Measurements from ENCODE around the gene CTU2. TPM values are rescaled to one million over a fixed set of nuclear protein-coding genes. Genes with fewer than 3 reads are reported as not detected.

The CTU2 gene
- total and polyA plus RNA-seq, 2 of the 8 experiments (the other 6 are each of a cell fraction or from before 2014, with no cell fraction given), result 32.7 to 42.9 TPM

GRCh38 chr16:88726408-88726749 is 20.1 kb downstream of the CTU2 start:
- Histone ChIP-seq H3K36me3 (ENCODE audit: control insufficient read depth in 2 of 4, insufficient read depth in 4 of 4, low read length in 3 of 4) (peaks cover 0 to 22% (median 2%) of the 10 kb centered on the region in 4 experiments; a peak in 4 of 8 replicates), H2BK20ac (ENCODE audit: low read length) (no peak overlapping the region), H3K27ac (ENCODE audit: low read depth, low read length) (no peak overlapping the region), H3K27me3 (replicated peaks in 1 of 4; ENCODE audit: control insufficient read depth in 3 of 4, extremely low read depth in 1 of 4, insufficient read depth in 3 of 4, low read length in 3 of 4) (no peaks in the 10 kb centered on the region), H2BK12ac (ENCODE audit: low read depth, low read length) (no peak overlapping the region), H4K91ac (replicated peaks; ENCODE audit: insufficient read length, low read length) (no peak overlapping the region), H3K18ac (ENCODE audit: extremely low read depth, low read length) (no peak overlapping the region), H3K9ac (replicated peaks in 1 of 4; ENCODE audit: extremely low read depth in 1 of 4, low read depth in 3 of 4, low read length in 3 of 4) (no peak overlapping the region), H3K4me3 (ENCODE audit: extremely low read depth in 1 of 4, insufficient read depth in 2 of 4, low read depth in 3 of 4, low read length in 4 of 4) (no peak overlapping the region), H3K4ac (replicated peaks; ENCODE audit: insufficient read length, low read depth, low read length) (no peak overlapping the region), H2BK120ac (replicated peaks; ENCODE audit: low read depth, low read length) (no peak overlapping the region), H4K20me1 (replicated peaks in 1 of 2; ENCODE audit: control insufficient read depth in 1 of 2, insufficient read depth in 2 of 2, low read length in 2 of 2) (peaks cover 0 to 8% of the 10 kb centered on the region in 2 experiments), H3K79me2 (ENCODE audit: control insufficient read depth in 1 of 2, insufficient read depth in 2 of 2, low read length in 2 of 2) (no peaks in the 10 kb centered on the region), H3K56ac (replicated peaks; ENCODE audit: insufficient read length, low read depth, low read length) (no peak overlapping the region), H2AK5ac (ENCODE audit: low read depth, low read length) (no peak overlapping the region), H2BK5ac (ENCODE audit: low read depth, low read length) (no peak overlapping the region), H3K23me2 (ENCODE audit: low read depth, low read length) (no peaks in the 10 kb centered on the region), H3K4me2 (ENCODE audit: insufficient read depth in 1 of 2, low read depth in 2 of 2, low read length in 2 of 2) (no peak overlapping the region), H3K9me3 (ENCODE audit: insufficient read depth in 2 of 2, low read depth in 1 of 2, low read length in 1 of 2) (no peaks in the 10 kb centered on the region), H4K5ac (ENCODE audit: insufficient read length, low read depth, low read length) (no peak overlapping the region), H3K14ac (ENCODE audit: insufficient read length) (no peak overlapping the region), H2BK15ac (ENCODE audit: low read length) (no peak overlapping the region), H2AFZ (ENCODE audit: low read length) (no peak overlapping the region), H4K8ac (ENCODE audit: extremely low read depth, insufficient read depth, low read length) (no peak overlapping the region), H3K79me1 (ENCODE audit: low read depth, low read length) (no peaks in the 10 kb centered on the region), H3K23ac (ENCODE audit: insufficient read length) (no peak overlapping the region), H3K4me1 (replicated peaks in 1 of 4; ENCODE audit: control insufficient read depth in 3 of 4, insufficient read depth in 4 of 4, low read length in 3 of 4) (no peaks in the 10 kb centered on the region)
- CTCF ChIA-PET (ENCODE audit: partially characterized antibody), result no interaction called here
- POLR2A ChIA-PET (ENCODE audit: partially characterized antibody), result no interaction called here
- FAIRE-seq (no peak), DNase-seq (ENCODE audit: low read depth in 1 of 2, low spot score in 2 of 2) (no peak)
- WGBS, 2 experiments (ENCODE audit: extremely low coverage in 1 of 2, insufficient coverage in 1 of 2, insufficient read length in 1 of 2, insufficient replicate concordance in 2 of 2, low coverage in 1 of 2, low lambda C conversion rate in 2 of 2, missing lambda C conversion rate in 1 of 2), result 84% methylated on average over 9 of the region's 17 CpGs; no CpG with 5 or more reads in 1 of the 2 experiments
- TF ChIP-seq KDM1A (IDR thresholded peaks at IDR 0.05; ENCODE audit: borderline replicate concordance, low read length) (no peak), JUND (IDR thresholded peaks at IDR 0.05; ENCODE audit: low read length) (no peak), SIRT6 (IDR thresholded peaks at IDR 0.05; ENCODE audit: low read length) (no peak), MAFK (IDR thresholded peaks at IDR 0.05; ENCODE audit: low read depth, low read length) (no peak), HDAC2 (IDR thresholded peaks at IDR 0.05; ENCODE audit: borderline replicate concordance in 1 of 2, low read depth in 2 of 2, low read length in 2 of 2) (no peak), HDAC6 (IDR thresholded peaks at IDR 0.05; ENCODE audit: low read depth, low read length) (no peak), E2F6 (IDR thresholded peaks at IDR 0.05) (no peak), CREB1 (IDR thresholded peaks at IDR 0.05) (no peak), ATF3 (IDR thresholded peaks at IDR 0.05; ENCODE audit: insufficient read depth, low read depth, low read length) (no peak), NANOG (IDR thresholded peaks at IDR 0.05; ENCODE audit: insufficient read depth, low read depth, low read length, poor library complexity, severe bottlenecking) (no peak), BCL11A (IDR thresholded peaks at IDR 0.05; ENCODE audit: low read depth in 2 of 2, low read length in 2 of 2) (no peak), POU5F1 (IDR thresholded peaks at IDR 0.05; ENCODE audit: low read depth, low read length) (no peak), EZH2 (IDR thresholded peaks at IDR 0.05; ENCODE audit: low read depth, low read length, severe bottlenecking) (no peak), ZNF274 (IDR thresholded peaks at IDR 0.05; ENCODE audit: borderline replicate concordance, extremely low read depth, low read length) (no peak)

Measured in H1 (cell line).